Measurements from ENCODE around the gene MLC1.
A peak's percentile ranks its signal among the peaks of the same experiment; 100 is the strongest.

Gene MLC1

GRCh38 chr22:50085211-50085972 lies at the start of gene MLC1:
Gene MLC1 (minus strand): TSS chr22:50085426. CDS start chr22:50084902, 524 bp downstream.
- DNase-seq (ENCODE audit: low read depth in 4 of 4, low spot score in 1 of 4): no peak

GRCh38 chr22:50134481-50134880 lies 49.3 kb upstream of the MLC1 start:
- DNase-seq (ENCODE audit: low read depth in 4 of 4, low spot score in 1 of 4): no peak

- no peak for DNase-seq (ENCODE audit: low read depth in 4 of 4, low spot score in 1 of 4)
Observed at GRCh38 chr22:50131894-50132293, 46.7 kb upstream of the MLC1 start.

GRCh38 chr22:50129121-50129736 lies 44.0 kb upstream of the MLC1 start:
- no peak for DNase-seq (ENCODE audit: low read depth in 4 of 4, low spot score in 1 of 4)

- DNase-seq (ENCODE audit: low read depth in 4 of 4, low spot score in 1 of 4): no peak
Observed at GRCh38 chr22:50125029-50125428, 39.8 kb upstream of the MLC1 start.

GRCh38 chr22:50123119-50123518 lies 37.9 kb upstream of the MLC1 start:
- DNase-seq (ENCODE audit: low read depth in 4 of 4, low spot score in 1 of 4): no peak

GRCh38 chr22:50121202-50121740 lies 36.0 kb upstream of the MLC1 start:
- DNase-seq (ENCODE audit: low read depth in 4 of 4, low spot score in 1 of 4): no peak

- no peak for DNase-seq (ENCODE audit: low read depth in 4 of 4, low spot score in 1 of 4)
Observed at GRCh38 chr22:50119768-50120251, 34.6 kb upstream of the MLC1 start.

GRCh38 chr22:50119169-50119767 lies 34.0 kb upstream of the MLC1 start:
- no peak for DNase-seq (ENCODE audit: low read depth in 4 of 4, low spot score in 1 of 4)

- no peak for DNase-seq (ENCODE audit: low read depth in 4 of 4, low spot score in 1 of 4)
Observed at GRCh38 chr22:50118557-50119168, 33.4 kb upstream of the MLC1 start.

- DNase-seq (ENCODE audit: low read depth in 4 of 4, low spot score in 1 of 4): no peak
Observed at GRCh38 chr22:50118129-50118528, 32.9 kb upstream of the MLC1 start.

- no peak for DNase-seq (ENCODE audit: low read depth in 4 of 4, low spot score in 1 of 4)
Observed at GRCh38 chr22:50117168-50117762, 32.0 kb upstream of the MLC1 start.

GRCh38 chr22:50115693-50116092 lies 30.5 kb upstream of the MLC1 start:
- DNase-seq (ENCODE audit: low read depth in 4 of 4, low spot score in 1 of 4): no peak

GRCh38 chr22:50114221-50115021 lies 29.2 kb upstream of the MLC1 start:
- no peak for DNase-seq (ENCODE audit: low read depth in 4 of 4, low spot score in 1 of 4)

- DNase-seq (ENCODE audit: low read depth in 4 of 4, low spot score in 1 of 4): peak in 1 of 4 experiments; percentile 21
Observed at GRCh38 chr22:50112151-50113118, 27.2 kb upstream of the MLC1 start.

GRCh38 chr22:50111056-50111455 lies 25.8 kb upstream of the MLC1 start:
- no peak for DNase-seq (ENCODE audit: low read depth in 4 of 4, low spot score in 1 of 4)

- DNase-seq (ENCODE audit: low read depth in 4 of 4, low spot score in 1 of 4): no peak
Observed at GRCh38 chr22:50107529-50107928, 22.3 kb upstream of the MLC1 start.

GRCh38 chr22:50105208-50106100 lies 20.2 kb upstream of the MLC1 start:
- no peak for DNase-seq (ENCODE audit: low read depth in 4 of 4, low spot score in 1 of 4)

All from stimulated activated CD4-positive, alpha-beta T cell treated with anti-CD3 and anti-CD28 coated beads, Interleukin-1b, Interleukin-23, amount 100 ng/mL, for 24 hours (primary cell).